A673 (cell line): ENCODE results near the gene SCN10A. TPM values are rescaled to one million over a fixed set of nuclear protein-coding genes. Genes with fewer than 3 reads are reported as not detected.

Experiments used
- BruUV-seq: library from RNA; stranded (reverse); fragments of 400-500 nt; replicated peaks from 2 replicates; lab custom pipeline; 2021; lab: Mats Ljungman, UMichigan
- CTCF ChIA-PET: fragments of 300-600 bp; sonication (Branson Sonifier 250); formaldehyde crosslinking; loops from one replicate; lab custom pipeline; 2022; ENCODE audit warnings: antibody characterized with exemption; lab: Charles Lee
- POLR2A ChIA-PET: fragments of 300-600 bp; sonication (Branson Sonifier 250); formaldehyde crosslinking; loops from one replicate; lab custom pipeline; 2022; ENCODE audit warnings: antibody characterized with exemption; ENCODE audit not compliant: low non-redundant PET; lab: Charles Lee
- DNase-seq: peaks from one replicate; pipeline ENCODE4 v3.0.0-alpha.2; 2015; ENCODE audit warnings: low spot score
- H3K27ac ChIP-seq: fragments of 200-600 bp; sonication (generic); 2 replicates; pipeline ENCODE4 v1.5.1; 2016; ENCODE audit warnings: mixed run types, low read depth, mild to moderate bottlenecking, mixed read lengths, antibody characterized with exemption, low read length; ENCODE audit not compliant: poor library complexity, severe bottlenecking
- H3K27me3 ChIP-seq: fragments of 200-600 bp; sonication (generic); replicated peaks from 2 replicates; pipeline ENCODE4 v1.6.1; 2017; ENCODE audit warnings: mixed run types, low read depth, mild to moderate bottlenecking, mixed read lengths, antibody characterized with exemption, low read length; ENCODE audit not compliant: insufficient read depth, poor library complexity
- H3K36me3 ChIP-seq: fragments of 200-600 bp; sonication (generic); 2 replicates; pipeline ENCODE4 v1.6.1; 2016; ENCODE audit warnings: mixed run types, mild to moderate bottlenecking, mixed read lengths, antibody characterized with exemption, low read length; ENCODE audit not compliant: insufficient read depth, poor library complexity, severe bottlenecking
- H3K4me1 ChIP-seq: fragments of 200-600 bp; sonication (generic); 2 replicates; pipeline ENCODE4 v1.6.1; 2017; ENCODE audit warnings: mixed run types, mild to moderate bottlenecking, mixed read lengths, antibody characterized with exemption, low read length; ENCODE audit not compliant: insufficient read depth, poor library complexity, severe bottlenecking
- H3K4me3 ChIP-seq: fragments of 200-600 bp; sonication (generic); 2 replicates; pipeline ENCODE4 v1.5.1; 2016; ENCODE audit warnings: low read depth, mixed run types, mild to moderate bottlenecking, mixed read lengths, low read length; ENCODE audit not compliant: poor library complexity, severe bottlenecking
- H3K9me3 ChIP-seq: fragments of 200-600 bp; sonication (generic); 2 replicates; pipeline ENCODE4 v1.6.1; 2016; ENCODE audit warnings: mixed run types, low read depth, mild to moderate bottlenecking, mixed read lengths, antibody characterized with exemption, low read length; ENCODE audit not compliant: poor library complexity, severe bottlenecking
- EZH2 ChIP-seq: fragments of 200-600 bp; sonication (generic); IDR thresholded peaks from 2 replicates; pipeline ENCODE4 v1.6.1; 2017; ENCODE audit warnings: borderline replicate concordance, low read depth, mild to moderate bottlenecking, mixed read lengths, antibody characterized with exemption, low read length; ENCODE audit not compliant: poor library complexity, severe bottlenecking
- intact Hi-C: fragments of 100-400 bp; cut with micrococcal nuclease; formaldehyde crosslinking; loops from one replicate; pipeline ENCODE4 v1.10.0; 2022; ENCODE audit not compliant: unreplicated experiment
- total RNA-seq: library from RNA; stranded (reverse); gene quantifications from 2 replicates; pipeline ENCODE4 v1.2.3, GENCODE V29; 2021
- TF ChIP-seq, protein P1 (sequence below): fragments of 300-800, 200-600 bp; sonication (generic); conservative IDR thresholded peaks from 2 replicates; pipeline ENCODE4 v1.5.1; 2017; ENCODE audit warnings: low read depth, mild to moderate bottlenecking, antibody characterized with exemption, low read length, moderate library complexity, mixed read lengths

The SCN10A gene
- total RNA-seq, 1 experiment from 2014 or later = not detected

DNA sequence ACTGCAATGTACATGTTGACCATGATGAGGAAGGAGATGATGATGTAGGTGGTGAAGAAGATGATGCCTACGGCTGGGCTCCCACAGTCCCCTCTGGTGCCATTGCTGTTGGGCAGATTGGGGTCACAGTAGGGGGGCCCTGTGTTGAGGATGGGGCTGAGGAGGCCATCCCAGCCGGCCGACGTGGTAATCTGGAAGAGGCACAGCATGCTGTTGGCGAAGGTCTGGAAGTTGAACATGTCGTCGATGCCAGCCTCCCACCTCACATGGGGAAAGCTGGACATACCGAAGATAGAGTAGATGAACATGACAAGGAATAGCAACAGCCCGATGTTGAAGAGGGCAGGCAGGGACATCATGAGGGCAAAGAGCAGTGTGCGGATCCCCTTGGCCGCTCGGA lies 118.0 kb downstream of the SCN10A start:
- intact Hi-C loops = no loop called here
- Histone ChIP-seq H3K36me3 (no peaks in the 10 kb centered on the region), H3K27ac (no peak overlapping the region), H3K9me3 (no peaks in the 10 kb centered on the region), H3K4me1 (no peaks in the 10 kb centered on the region), H3K27me3 (no peaks in the 10 kb centered on the region), H3K4me3 (no peak overlapping the region)
- no peak for TF ChIP-seq EZH2
- TF ChIP-seq, protein P1, sequence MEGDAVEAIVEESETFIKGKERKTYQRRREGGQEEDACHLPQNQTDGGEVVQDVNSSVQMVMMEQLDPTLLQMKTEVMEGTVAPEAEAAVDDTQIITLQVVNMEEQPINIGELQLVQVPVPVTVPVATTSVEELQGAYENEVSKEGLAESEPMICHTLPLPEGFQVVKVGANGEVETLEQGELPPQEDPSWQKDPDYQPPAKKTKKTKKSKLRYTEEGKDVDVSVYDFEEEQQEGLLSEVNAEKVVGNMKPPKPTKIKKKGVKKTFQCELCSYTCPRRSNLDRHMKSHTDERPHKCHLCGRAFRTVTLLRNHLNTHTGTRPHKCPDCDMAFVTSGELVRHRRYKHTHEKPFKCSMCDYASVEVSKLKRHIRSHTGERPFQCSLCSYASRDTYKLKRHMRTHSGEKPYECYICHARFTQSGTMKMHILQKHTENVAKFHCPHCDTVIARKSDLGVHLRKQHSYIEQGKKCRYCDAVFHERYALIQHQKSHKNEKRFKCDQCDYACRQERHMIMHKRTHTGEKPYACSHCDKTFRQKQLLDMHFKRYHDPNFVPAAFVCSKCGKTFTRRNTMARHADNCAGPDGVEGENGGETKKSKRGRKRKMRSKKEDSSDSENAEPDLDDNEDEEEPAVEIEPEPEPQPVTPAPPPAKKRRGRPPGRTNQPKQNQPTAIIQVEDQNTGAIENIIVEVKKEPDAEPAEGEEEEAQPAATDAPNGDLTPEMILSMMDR = no peak
- no TSS peak for BruUV-seq
- no peak for DNase-seq
- ChIA-PET POLR2A (no interaction called here), CTCF (no interaction called here)

- no peak overlapping the region for H3K27ac ChIP-seq
- no peaks in the 10 kb centered on the region for H3K4me1 ChIP-seq
- H3K27me3 ChIP-seq = no peaks in the 10 kb centered on the region
- TF ChIP-seq, protein P1 = no peak
- no peak for TF ChIP-seq EZH2
- H3K36me3 ChIP-seq = no peaks in the 10 kb centered on the region
- ChIA-PET CTCF (no interaction called here), POLR2A (no interaction called here)
- H3K4me3 ChIP-seq = no peak overlapping the region
- BruUV-seq = no TSS peak
- H3K9me3 ChIP-seq = no peaks in the 10 kb centered on the region
- intact Hi-C loops = no loop called here
- DNase-seq = no peak
Observed at GRCh38 chr3:38696034-38696433, 120.0 kb downstream of the SCN10A start.

- ChIA-PET POLR2A (no interaction called here), CTCF (no interaction called here)
- H3K36me3 ChIP-seq = no peaks in the 10 kb centered on the region
- no peak overlapping the region for H3K4me3 ChIP-seq
- H3K9me3 ChIP-seq = no peaks in the 10 kb centered on the region
- no TSS peak for BruUV-seq
- TF ChIP-seq, protein P1 = no peak
- no peak for TF ChIP-seq EZH2
- H3K27me3 ChIP-seq = no peaks in the 10 kb centered on the region
- no peaks in the 10 kb centered on the region for H3K4me1 ChIP-seq
- no peak for DNase-seq
- intact Hi-C loops = no loop called here
- no peak overlapping the region for H3K27ac ChIP-seq
Observed at GRCh38 chr3:38690185-38690584, 125.8 kb downstream of the SCN10A start.
